SK-N-SH treated with all-trans-retinoic acid at 6 μM for 48 hours (cell line): Measurements from ENCODE around the gene SH3BGRL2.

Source experiments
- ATAC-seq: fragments of 200-7000 bp; cut with Tn5 transposase; 3 replicates; pipeline ENCODE4 v1.9.1; 2020; ENCODE audit warnings: mild to moderate bottlenecking, moderate library complexity
- ARNTL ChIP-seq: fragments of 450-650 bp; formaldehyde crosslinking; IDR thresholded peaks from 2 replicates; pipeline ENCODE4 v1.5.0; 2020; ENCODE audit warnings: low read depth, mild to moderate bottlenecking, moderate library complexity, borderline replicate concordance
- BACH2 ChIP-seq: fragments of 250-450 bp; sonication (Bioruptor Pico); IDR thresholded peaks from 2 replicates; pipeline ENCODE4 v1.9.0; 2021; ENCODE audit warnings: mild to moderate bottlenecking, borderline replicate concordance
- CSDC2 ChIP-seq: fragments of 250-450 bp; sonication (Bioruptor Pico); IDR thresholded peaks from 2 replicates; pipeline ENCODE4 v1.5.0; 2020; ENCODE audit warnings: mild to moderate bottlenecking, moderate library complexity
- CSRNP3 ChIP-seq: fragments of 250-450 bp; sonication (Bioruptor Pico); IDR thresholded peaks from 2 replicates; pipeline ENCODE4 v1.5.1; 2021; ENCODE audit warnings: mild to moderate bottlenecking, moderate library complexity
- ESRRG ChIP-seq: fragments of 250-450 bp; sonication (Bioruptor Pico); IDR thresholded peaks from 2 replicates; pipeline ENCODE4 v1.6.1; 2021; ENCODE audit warnings: mild to moderate bottlenecking
- GLIS3 ChIP-seq: fragments of 250-450 bp; sonication (Bioruptor Pico); IDR thresholded peaks from 2 replicates; pipeline ENCODE4 v1.5.0; 2020; ENCODE audit warnings: mild to moderate bottlenecking, moderate library complexity
- ISL1 ChIP-seq: fragments of 250-450 bp; sonication (Bioruptor Pico); IDR thresholded peaks from 2 replicates; pipeline ENCODE4 v2.1.2; 2022; ENCODE audit warnings: mild to moderate bottlenecking, moderate library complexity
- PATZ1 ChIP-seq: fragments of 250-450 bp; sonication (Bioruptor Pico); IDR thresholded peaks from 2 replicates; pipeline ENCODE4 v1.8.0; 2020; ENCODE audit warnings: mild to moderate bottlenecking, moderate library complexity, borderline replicate concordance
- PPARA ChIP-seq: fragments of 250-450 bp; sonication (Bioruptor Pico); IDR thresholded peaks from 2 replicates; pipeline ENCODE4 v1.5.0; 2020; ENCODE audit warnings: mild to moderate bottlenecking, borderline replicate concordance
- RARB ChIP-seq: fragments of 250-450 bp; sonication (Bioruptor Pico); IDR thresholded peaks from 2 replicates; pipeline ENCODE4 v1.8.0; 2021; ENCODE audit warnings: mild to moderate bottlenecking, moderate library complexity
- TCF4 ChIP-seq: fragments of 250-450 bp; sonication (Bioruptor Pico); IDR thresholded peaks from 2 replicates; pipeline ENCODE4 v1.8.0; 2021; ENCODE audit warnings: mild to moderate bottlenecking, moderate library complexity, borderline replicate concordance
- TOX ChIP-seq: fragments of 250-450 bp; sonication (Bioruptor Pico); IDR thresholded peaks from 2 replicates; pipeline ENCODE4 v1.8.0; 2021; ENCODE audit warnings: mild to moderate bottlenecking, moderate library complexity, borderline replicate concordance
- ZC3H10 ChIP-seq: fragments of 250-450 bp; sonication (Bioruptor Pico); IDR thresholded peaks from 2 replicates; pipeline ENCODE4 v1.5.1; 2021; ENCODE audit warnings: mild to moderate bottlenecking, moderate library complexity
- ZFP3 ChIP-seq: fragments of 250-450 bp; sonication (Bioruptor Pico); IDR thresholded peaks from 2 replicates; pipeline ENCODE4 v1.5.0; 2020; ENCODE audit warnings: mild to moderate bottlenecking, moderate library complexity
- ZFP30 ChIP-seq: fragments of 450-650 bp; formaldehyde crosslinking; IDR thresholded peaks from 2 replicates; pipeline ENCODE4 v1.5.0; 2022; ENCODE audit warnings: mild to moderate bottlenecking, moderate library complexity
- ZNF70 ChIP-seq: fragments of 450-650 bp; formaldehyde crosslinking; IDR thresholded peaks from 2 replicates; pipeline ENCODE4 v1.5.0; 2020; ENCODE audit warnings: mild to moderate bottlenecking, moderate library complexity
- ZNF8 ChIP-seq: fragments of 450-650 bp; formaldehyde crosslinking; IDR thresholded peaks from 2 replicates; pipeline ENCODE4 v1.5.0; 2020; ENCODE audit warnings: mild to moderate bottlenecking, moderate library complexity
- TF ChIP-seq, protein P1 (sequence below): fragments of 250-450 bp; sonication (Bioruptor Pico); IDR thresholded peaks from 2 replicates; pipeline ENCODE4 v1.5.1; 2020; ENCODE audit warnings: low read depth, mild to moderate bottlenecking, moderate library complexity
- TF ChIP-seq, protein P2 (sequence below): fragments of 250-450 bp; sonication (Bioruptor Pico); IDR thresholded peaks from 2 replicates; pipeline ENCODE4 v1.8.0; 2021; ENCODE audit warnings: low read depth, mild to moderate bottlenecking, moderate library complexity, borderline replicate concordance
- TF ChIP-seq, protein P3 (sequence below): fragments of 250-450 bp; sonication (Bioruptor Pico); IDR thresholded peaks from 2 replicates; pipeline ENCODE4 v1.5.0; 2020; ENCODE audit warnings: mild to moderate bottlenecking, moderate library complexity

SH3BGRL2 gene

GRCh38 chr6:79605061-79605460, 26.1 kb upstream of the SH3BGRL2 start:
- TF ChIP-seq, protein P1, sequence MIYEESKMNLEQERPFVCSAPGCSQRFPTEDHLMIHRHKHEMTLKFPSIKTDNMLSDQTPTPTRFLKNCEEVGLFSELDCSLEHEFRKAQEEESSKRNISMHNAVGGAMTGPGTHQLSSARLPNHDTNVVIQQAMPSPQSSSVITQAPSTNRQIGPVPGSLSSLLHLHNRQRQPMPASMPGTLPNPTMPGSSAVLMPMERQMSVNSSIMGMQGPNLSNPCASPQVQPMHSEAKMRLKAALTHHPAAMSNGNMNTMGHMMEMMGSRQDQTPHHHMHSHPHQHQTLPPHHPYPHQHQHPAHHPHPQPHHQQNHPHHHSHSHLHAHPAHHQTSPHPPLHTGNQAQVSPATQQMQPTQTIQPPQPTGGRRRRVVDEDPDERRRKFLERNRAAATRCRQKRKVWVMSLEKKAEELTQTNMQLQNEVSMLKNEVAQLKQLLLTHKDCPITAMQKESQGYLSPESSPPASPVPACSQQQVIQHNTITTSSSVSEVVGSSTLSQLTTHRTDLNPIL (CRISPR knock-in tag): no peak
- TF ChIP-seq CSRNP3 (no peak), ESRRG (CRISPR knock-in tag) (no peak), ZC3H10 (no peak), ZNF8 (CRISPR knock-in tag) (no peak), PATZ1 (CRISPR knock-in tag) (no peak), ZFP3 (CRISPR knock-in tag) (no peak)
- no peak for ATAC-seq

- TF ChIP-seq BACH2 (CRISPR knock-in tag) (no peak), CSRNP3 (no peak), TCF4 (CRISPR knock-in tag) (no peak), ISL1 (CRISPR knock-in tag) (no peak), CSDC2 (CRISPR knock-in tag) (no peak), ARNTL (CRISPR knock-in tag) (no peak), ZNF70 (CRISPR knock-in tag) (no peak), PATZ1 (CRISPR knock-in tag) (no peak), PPARA (CRISPR knock-in tag) (no peak), ZFP3 (CRISPR knock-in tag) (no peak), TOX (CRISPR knock-in tag) (no peak), ESRRG (CRISPR knock-in tag) (no peak), GLIS3 (no peak), RARB (CRISPR knock-in tag) (no peak), ZFP30 (no peak)
- TF ChIP-seq, protein P2, sequence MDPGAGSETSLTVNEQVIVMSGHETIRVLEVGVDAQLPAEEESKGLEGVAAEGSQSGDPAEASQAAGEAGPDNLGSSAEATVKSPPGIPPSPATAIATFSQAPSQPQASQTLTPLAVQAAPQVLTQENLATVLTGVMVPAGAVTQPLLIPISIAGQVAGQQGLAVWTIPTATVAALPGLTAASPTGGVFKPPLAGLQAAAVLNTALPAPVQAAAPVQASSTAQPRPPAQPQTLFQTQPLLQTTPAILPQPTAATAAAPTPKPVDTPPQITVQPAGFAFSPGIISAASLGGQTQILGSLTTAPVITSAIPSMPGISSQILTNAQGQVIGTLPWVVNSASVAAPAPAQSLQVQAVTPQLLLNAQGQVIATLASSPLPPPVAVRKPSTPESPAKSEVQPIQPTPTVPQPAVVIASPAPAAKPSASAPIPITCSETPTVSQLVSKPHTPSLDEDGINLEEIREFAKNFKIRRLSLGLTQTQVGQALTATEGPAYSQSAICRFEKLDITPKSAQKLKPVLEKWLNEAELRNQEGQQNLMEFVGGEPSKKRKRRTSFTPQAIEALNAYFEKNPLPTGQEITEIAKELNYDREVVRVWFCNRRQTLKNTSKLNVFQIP (CRISPR knock-in tag): no peak
- TF ChIP-seq, protein P3, sequence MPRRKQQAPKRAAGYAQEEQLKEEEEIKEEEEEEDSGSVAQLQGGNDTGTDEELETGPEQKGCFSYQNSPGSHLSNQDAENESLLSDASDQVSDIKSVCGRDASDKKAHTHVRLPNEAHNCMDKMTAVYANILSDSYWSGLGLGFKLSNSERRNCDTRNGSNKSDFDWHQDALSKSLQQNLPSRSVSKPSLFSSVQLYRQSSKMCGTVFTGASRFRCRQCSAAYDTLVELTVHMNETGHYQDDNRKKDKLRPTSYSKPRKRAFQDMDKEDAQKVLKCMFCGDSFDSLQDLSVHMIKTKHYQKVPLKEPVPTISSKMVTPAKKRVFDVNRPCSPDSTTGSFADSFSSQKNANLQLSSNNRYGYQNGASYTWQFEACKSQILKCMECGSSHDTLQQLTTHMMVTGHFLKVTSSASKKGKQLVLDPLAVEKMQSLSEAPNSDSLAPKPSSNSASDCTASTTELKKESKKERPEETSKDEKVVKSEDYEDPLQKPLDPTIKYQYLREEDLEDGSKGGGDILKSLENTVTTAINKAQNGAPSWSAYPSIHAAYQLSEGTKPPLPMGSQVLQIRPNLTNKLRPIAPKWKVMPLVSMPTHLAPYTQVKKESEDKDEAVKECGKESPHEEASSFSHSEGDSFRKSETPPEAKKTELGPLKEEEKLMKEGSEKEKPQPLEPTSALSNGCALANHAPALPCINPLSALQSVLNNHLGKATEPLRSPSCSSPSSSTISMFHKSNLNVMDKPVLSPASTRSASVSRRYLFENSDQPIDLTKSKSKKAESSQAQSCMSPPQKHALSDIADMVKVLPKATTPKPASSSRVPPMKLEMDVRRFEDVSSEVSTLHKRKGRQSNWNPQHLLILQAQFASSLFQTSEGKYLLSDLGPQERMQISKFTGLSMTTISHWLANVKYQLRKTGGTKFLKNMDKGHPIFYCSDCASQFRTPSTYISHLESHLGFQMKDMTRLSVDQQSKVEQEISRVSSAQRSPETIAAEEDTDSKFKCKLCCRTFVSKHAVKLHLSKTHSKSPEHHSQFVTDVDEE (CRISPR knock-in tag): no peak
- TF ChIP-seq, protein P1 (CRISPR knock-in tag): no peak
- TF ChIP-seq, all 23 proteins: peak for 0
- ATAC-seq: no peak
Measured at GRCh38 chr6:79605968-79606764, 25.0 kb upstream of the SH3BGRL2 start.
